A549 (cell line): ENCODE results near the gene ARHGAP26.
"Not testable (repeated sequence)": the region's sequence is repeated elsewhere in the genome, so short reads cannot be mapped to it uniquely, and the experiment has no call there.

Source experiments
- CTCF ChIP-seq: fragments of >200 bp; sonication (Bioruptor Twin); formaldehyde crosslinking; IDR thresholded peaks from 3 replicates; pipeline ENCODE4 v1.5.1; 2016
- FOSL2 ChIP-seq, 2 experiments: fragments of 450-650 bp in 1 of 2; fragments of >200 bp in 1 of 2; sonication (Bioruptor Twin) in 1 of 2; formaldehyde crosslinking; IDR thresholded peaks; 2 replicates each; pipeline versions ENCODE4 v1.5.0 to v1.6.1; 2016 to 2020; ENCODE audit warnings: mild to moderate bottlenecking in 1 of 2, moderate library complexity in 1 of 2
- HMGXB4 ChIP-seq: fragments of 250-450 bp; sonication (Bioruptor Pico); IDR thresholded peaks from 2 replicates; pipeline ENCODE4 v1.5.0; 2021; ENCODE audit warnings: mild to moderate bottlenecking, moderate library complexity, borderline replicate concordance
- MYC ChIP-seq: IDR thresholded peaks from 2 replicates; pipeline ENCODE4 v1.6.1; 2012; ENCODE audit warnings: mild to moderate bottlenecking, inconsistent platforms, low read length, improper control_type of control experiment, borderline replicate concordance
- NFE2L2 ChIP-seq: fragments of 150-350 bp; conservative IDR thresholded peaks from 2 replicates; pipeline ENCODE4 v1.6.1; 2014; ENCODE audit warnings: low read length
- POLR2A ChIP-seq: IDR thresholded peaks from 2 replicates; pipeline ENCODE4 v1.6.1; 2012; ENCODE audit warnings: mild to moderate bottlenecking, low read length
- USF2 ChIP-seq: fragments of 450-650 bp; IDR thresholded peaks from 2 replicates; pipeline ENCODE4 v1.6.1; 2014; ENCODE audit warnings: antibody characterized with exemption

- TF ChIP-seq MYC; CTCF; HMGXB4 (CRISPR knock-in tag); FOSL2 (IDR thresholded peaks at IDR 0.05); FOSL2 (CRISPR knock-in tag; IDR thresholded peaks at IDR 0.05); POLR2A; NFE2L2; USF2: not testable (repeated sequence)
Measured at GRCh38 chr5:143094608-143095007, 324.4 kb downstream of the ARHGAP26 start.
